Measurements from ENCODE around the gene ROBO1. TPM values are rescaled to one million over a fixed set of nuclear protein-coding genes. Genes with fewer than 3 reads are reported as not detected.

ROBO1 gene
- total and polyA plus RNA-seq, 4 donors = 1.0 to 30.3 (median 3.9) TPM

GRCh38 chr3:79368403-79368802, 399.4 kb downstream of the ROBO1 start:
- no peak for DNase-seq (ENCODE audit: low spot score)
- TF ChIP-seq SP1 (IDR thresholded peaks at IDR 0.05) (no peak), MAX (IDR thresholded peaks at IDR 0.05) (no peak)

GRCh38 chr3:79367803-79368202, 400.0 kb downstream of the ROBO1 start:
- TF ChIP-seq GABPA (IDR thresholded peaks at IDR 0.05 in 1 of 2, conservative IDR thresholded peaks at IDR 0.05 in 1 of 2) (no peak), RAD21 (IDR thresholded peaks at IDR 0.05) (no peak), REST (IDR thresholded peaks at IDR 0.05) (no peak), FOXA1 (IDR thresholded peaks at IDR 0.05) (no peak), RXRA (IDR thresholded peaks at IDR 0.05) (no peak), MAX (IDR thresholded peaks at IDR 0.05) (no peak), ZBTB33 (IDR thresholded peaks at IDR 0.05) (no peak), YY1 (IDR thresholded peaks at IDR 0.05) (no peak), CTCF (IDR thresholded peaks at IDR 0.05; ENCODE audit: low read depth, low read length, missing input control) (no peak), SP1 (IDR thresholded peaks at IDR 0.05) (no peak), TAF1 (conservative IDR thresholded peaks at IDR 0.05) (no peak), HNF4G (IDR thresholded peaks at IDR 0.05) (no peak), HNF4A (conservative IDR thresholded peaks at IDR 0.05) (no peak), ATF3 (IDR thresholded peaks at IDR 0.05) (no peak), JUND (IDR thresholded peaks at IDR 0.05) (no peak), FOXA2 (IDR thresholded peaks at IDR 0.05) (no peak), NR2F2 (IDR thresholded peaks at IDR 0.05) (no peak)

More at GRCh38 chr3:79368403-79368802, 399.4 kb downstream of the ROBO1 start:
- no peaks in the 10 kb centered on the region for H3K9me3 ChIP-seq (ENCODE audit: control insufficient read depth in 4 of 4, low read length in 3 of 4)
- peaks cover 0 to 4% (median 0%) of the 10 kb centered on the region in 4 donors for H3K27me3 ChIP-seq (ENCODE audit: control insufficient read depth in 4 of 4, insufficient read depth in 4 of 4, low read length in 3 of 4)
- no peaks in the 10 kb centered on the region for H3K36me3 ChIP-seq (ENCODE audit: control insufficient read depth in 4 of 4, insufficient read depth in 3 of 4, low read depth in 1 of 4, low read length in 3 of 4)
- no peak overlapping the region for H3K27ac ChIP-seq (ENCODE audit: low read depth in 1 of 2, low read length in 2 of 2)
- 79% methylated on average over 3 of the region's 3 CpGs for whole genome bisulfite sequencing
- H3K4me1 ChIP-seq (ENCODE audit: control insufficient read depth in 4 of 4, insufficient read depth in 4 of 4, low read length in 3 of 4) = peaks cover 0 to 3% (median 0%) of the 10 kb centered on the region in 4 donors
- H3K4me3 ChIP-seq (ENCODE audit: low read depth in 1 of 3, low read length in 3 of 3) = no peak overlapping the region
- no peak overlapping the region for H3K9ac ChIP-seq (ENCODE audit: low read depth in 1 of 2, low read length in 2 of 2)

More at GRCh38 chr3:79367803-79368202, 400.0 kb downstream of the ROBO1 start:
- no peak overlapping the region for H3K9ac ChIP-seq (ENCODE audit: low read depth in 1 of 2, low read length in 2 of 2)
- no peaks in the 10 kb centered on the region for H3K36me3 ChIP-seq (ENCODE audit: control insufficient read depth in 4 of 4, insufficient read depth in 3 of 4, low read depth in 1 of 4, low read length in 3 of 4)
- no peaks in the 10 kb centered on the region for H3K9me3 ChIP-seq (ENCODE audit: control insufficient read depth in 4 of 4, low read length in 3 of 4)
- no peak overlapping the region for H3K4me3 ChIP-seq (ENCODE audit: low read depth in 1 of 3, low read length in 3 of 3)
- H3K27ac ChIP-seq (ENCODE audit: low read depth in 1 of 2, low read length in 2 of 2) = no peak overlapping the region
- 97% methylated on average over 6 of the region's 6 CpGs for WGBS
- H3K27me3 ChIP-seq (ENCODE audit: control insufficient read depth in 4 of 4, insufficient read depth in 4 of 4, low read length in 3 of 4) = peaks cover 0 to 4% (median 0%) of the 10 kb centered on the region in 4 donors
- no peak for DNase-seq (ENCODE audit: low spot score)
- peaks cover 0 to 3% (median 0%) of the 10 kb centered on the region in 4 donors for H3K4me1 ChIP-seq (ENCODE audit: control insufficient read depth in 4 of 4, insufficient read depth in 4 of 4, low read length in 3 of 4)
